Measurements from ENCODE around the gene CCDC40. TPM values are rescaled to one million over a fixed set of nuclear protein-coding genes. Genes with fewer than 3 reads are reported as not detected.
A peak's percentile ranks its signal among the peaks of the same experiment; 100 is the strongest.

Gene CCDC40
- total RNA-seq, 3 donors from 2014 or later = 0.25 to 0.98 (median 0.29) TPM

DNA sequence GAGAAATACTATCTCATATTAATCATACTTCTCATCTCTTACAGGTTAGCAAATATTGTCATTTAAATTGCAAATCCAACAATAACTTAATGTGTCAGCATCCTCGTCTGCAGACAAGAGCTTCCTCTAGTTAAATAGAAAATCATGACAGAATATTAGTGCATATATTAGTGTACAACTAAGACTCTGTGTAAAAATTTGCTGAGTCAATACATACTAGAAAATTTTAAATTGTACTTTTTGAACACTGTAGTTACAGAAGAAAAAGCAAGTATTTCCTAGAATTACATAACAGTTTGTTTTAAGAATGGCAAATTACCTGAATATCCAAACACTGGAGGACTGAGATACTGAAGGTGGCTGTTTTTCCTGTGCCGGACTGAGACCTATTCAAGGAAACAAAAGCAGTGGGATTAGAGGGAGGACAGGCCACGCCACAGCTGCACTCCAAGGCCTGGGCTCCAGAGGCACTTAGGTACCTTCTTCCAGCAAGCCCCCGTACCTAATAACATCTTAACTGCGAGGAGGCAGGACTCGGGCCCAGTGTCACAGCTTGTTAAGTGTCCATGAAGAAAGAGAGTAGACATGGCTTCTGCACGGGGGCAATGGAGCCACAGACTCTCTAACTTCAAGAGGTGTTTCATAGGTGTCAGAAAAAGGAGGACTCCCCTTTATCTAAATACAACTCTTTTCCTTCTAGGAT is 105.2 kb downstream of the CCDC40 start:
- DNase-seq (no peak), ATAC-seq (no peak)
- Mint-ChIP-seq H3K27me3 (ENCODE audit: low read depth) (no peaks in the 10 kb centered on the region), H3K9me3 (no peaks in the 10 kb centered on the region), H3K36me3 (ENCODE audit: insufficient read depth) (peaks cover 57% of the 10 kb centered on the region), H3K4me3 (no peak overlapping the region), H3K4me1 (ENCODE audit: low read depth) (peaks cover 20% of the 10 kb centered on the region)

DNA sequence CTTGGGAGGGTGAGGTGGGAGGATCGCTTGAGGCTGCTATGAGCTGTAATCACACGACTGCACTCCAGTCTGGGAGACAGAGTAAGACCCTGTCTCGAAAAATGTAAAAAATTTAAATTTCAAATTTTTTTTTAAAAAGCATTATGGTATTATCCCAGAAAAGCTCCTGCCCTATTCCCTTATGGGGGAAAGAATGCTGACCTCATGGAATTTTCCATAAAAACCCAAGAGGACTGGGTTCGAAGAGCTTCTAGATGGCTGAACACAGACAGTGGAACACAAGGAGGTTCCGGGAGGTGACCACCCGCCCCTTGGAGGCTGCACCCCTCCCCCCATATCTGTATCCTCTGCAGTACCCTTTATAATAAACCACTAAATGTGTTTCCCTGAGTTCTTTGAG is 106.5 kb downstream of the CCDC40 start:
- no peak for DNase-seq
- H3K36me3 Mint-ChIP-seq (ENCODE audit: insufficient read depth) = peaks cover 46% of the 10 kb centered on the region
- H3K9me3 Mint-ChIP-seq = no peaks in the 10 kb centered on the region
- H3K27me3 Mint-ChIP-seq (ENCODE audit: low read depth) = no peaks in the 10 kb centered on the region
- no peak for ATAC-seq
- peaks cover 20% of the 10 kb centered on the region for H3K4me1 Mint-ChIP-seq (ENCODE audit: low read depth)
- H3K4me3 Mint-ChIP-seq = no peak overlapping the region

GRCh38 chr17:80145076-80146075 is 108.9 kb downstream of the CCDC40 start:
- ATAC-seq = no peak
- H3K36me3 Mint-ChIP-seq (ENCODE audit: insufficient read depth) = peaks cover 25% of the 10 kb centered on the region
- no peaks in the 10 kb centered on the region for H3K27me3 Mint-ChIP-seq (ENCODE audit: low read depth)
- peaks cover 27% of the 10 kb centered on the region for H3K4me1 Mint-ChIP-seq (ENCODE audit: low read depth)
- DNase-seq = no peak
- H3K4me3 Mint-ChIP-seq = peak overlapping the region; percentile 92
- H3K9me3 Mint-ChIP-seq = no peaks in the 10 kb centered on the region

DNA sequence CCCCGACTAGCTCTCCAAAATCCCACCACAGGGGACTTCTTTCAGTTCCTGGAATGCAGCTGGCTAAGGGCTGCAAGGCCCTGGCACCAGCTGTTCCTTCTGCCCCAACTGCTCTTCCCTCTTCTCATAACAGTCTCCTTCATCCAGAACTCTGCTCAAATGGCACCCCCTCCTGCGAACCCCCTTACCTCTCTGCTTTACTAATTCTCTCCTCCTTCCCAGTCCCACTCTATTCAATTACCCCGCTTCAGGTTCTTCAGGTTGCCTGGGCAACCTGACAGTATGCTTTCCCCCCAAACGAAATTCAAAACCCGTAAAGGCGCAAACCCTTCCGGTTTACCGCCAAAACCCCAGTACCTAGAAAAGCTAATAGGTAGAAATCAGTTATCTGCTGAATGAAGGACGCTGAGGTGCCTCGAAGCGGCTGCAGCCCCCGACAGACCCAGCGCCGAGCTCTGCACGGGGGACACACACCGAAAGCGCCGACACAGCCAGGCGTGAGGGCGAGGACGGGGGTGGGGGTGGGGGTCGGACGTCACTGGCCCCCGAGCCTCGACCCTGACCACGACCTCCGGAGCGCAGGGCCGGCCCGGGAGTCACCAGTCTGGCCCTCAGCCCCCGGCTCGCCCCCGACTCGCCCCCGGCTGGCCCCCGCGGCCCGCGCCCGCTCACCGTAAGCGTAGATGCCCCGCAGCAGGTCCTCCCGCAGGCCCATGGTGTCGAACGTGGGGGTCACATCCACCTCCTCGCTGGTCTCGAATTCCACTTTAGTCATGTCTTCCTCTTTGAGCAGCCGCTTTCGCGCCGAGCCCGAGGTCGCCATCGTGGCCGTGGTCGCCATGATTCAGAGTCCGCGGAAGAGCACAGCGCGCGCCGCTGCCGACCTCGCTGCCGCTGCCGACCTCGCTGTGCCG is 109.9 kb downstream of the CCDC40 start:
- Mint-ChIP-seq H3K36me3 (ENCODE audit: insufficient read depth) (peaks cover 19% of the 10 kb centered on the region), H3K27me3 (ENCODE audit: low read depth) (no peaks in the 10 kb centered on the region), H3K4me3 (peak overlapping the region; percentile 92), H3K9me3 (no peaks in the 10 kb centered on the region), H3K4me1 (ENCODE audit: low read depth) (peaks cover 27% of the 10 kb centered on the region)
- ATAC-seq = peak; percentile 1 to 2
- DNase-seq = peak; percentile 7

- Mint-ChIP-seq H3K4me1 (ENCODE audit: low read depth) (peaks cover 31% of the 10 kb centered on the region), H3K36me3 (ENCODE audit: insufficient read depth) (peaks cover 12% of the 10 kb centered on the region), H3K9me3 (no peaks in the 10 kb centered on the region), H3K4me3 (peak within 1 kb of the TSS; percentile 92), H3K27me3 (ENCODE audit: low read depth) (no peaks in the 10 kb centered on the region)
- ATAC-seq (peak; percentile 93), DNase-seq (peak; percentile 94)
Measured at GRCh38 chr17:80147035-80147822, 110.8 kb downstream of the CCDC40 start, which contains the start of gene EIF4A3. Gene EIF4A3 (minus strand): TSS chr17:80147128. CDS start chr17:80146961, 167 bp downstream.

Other genes starting within 250 kb of the CCDC40 start
- gene CBX8, start 239.6 kb upstream of the CCDC40 start, total RNA-seq = 1 to 10 TPM; 1.7 to 4.3 (median 3.1) TPM
- gene CBX4, start 197.2 kb upstream of the CCDC40 start, total RNA-seq = 10 to 100 TPM; 15.3 to 16.4 (median 15.3) TPM
- 1 to 10 TPM; 2.2 to 3.3 (median 2.6) TPM for gene TBC1D16, start 770 bp upstream of the CCDC40 start, total RNA-seq
- 10 to 100 TPM; 16.1 to 18.6 (median 16.7) TPM for gene GAA, start 64.9 kb downstream of the CCDC40 start, total RNA-seq
- 100 to 1,000 TPM; 228 to 251 (median 230) TPM for gene EIF4A3, start 110.5 kb downstream of the CCDC40 start, total RNA-seq
- gene CARD14, start 133.4 kb downstream of the CCDC40 start, total RNA-seq = not detected
- gene SGSH, start 183.7 kb downstream of the CCDC40 start, total RNA-seq = 10 to 100 TPM; 18.9 to 25.2 (median 19.1) TPM
- 10 to 100 TPM; 15.8 to 16.5 (median 16.4) TPM for gene SLC26A11, start 183.8 kb downstream of the CCDC40 start, total RNA-seq
- gene RNF213, start 224.2 kb downstream of the CCDC40 start, total RNA-seq = 100 to 1,000 TPM; 205 to 289 (median 262) TPM

All from activated T-cell treated with anti-CD3 and anti-CD28 coated beads, Interleukin-2, amount 50 U/mL, for 4 hours (primary cell).